Stimulated activated CD4-positive, alpha-beta T cell treated with anti-CD3 and anti-CD28 coated beads, Interleukin-4, amount 100 ng/mL, for 4 hours (primary cell): Measurements from ENCODE around the gene RPL22.

ENCODE experiments used
- DNase-seq, 2 experiments: peaks; one replicate each; pipeline ENCODE4 v3.0.0-alpha.2; 2020

The RPL22 gene

DNA sequence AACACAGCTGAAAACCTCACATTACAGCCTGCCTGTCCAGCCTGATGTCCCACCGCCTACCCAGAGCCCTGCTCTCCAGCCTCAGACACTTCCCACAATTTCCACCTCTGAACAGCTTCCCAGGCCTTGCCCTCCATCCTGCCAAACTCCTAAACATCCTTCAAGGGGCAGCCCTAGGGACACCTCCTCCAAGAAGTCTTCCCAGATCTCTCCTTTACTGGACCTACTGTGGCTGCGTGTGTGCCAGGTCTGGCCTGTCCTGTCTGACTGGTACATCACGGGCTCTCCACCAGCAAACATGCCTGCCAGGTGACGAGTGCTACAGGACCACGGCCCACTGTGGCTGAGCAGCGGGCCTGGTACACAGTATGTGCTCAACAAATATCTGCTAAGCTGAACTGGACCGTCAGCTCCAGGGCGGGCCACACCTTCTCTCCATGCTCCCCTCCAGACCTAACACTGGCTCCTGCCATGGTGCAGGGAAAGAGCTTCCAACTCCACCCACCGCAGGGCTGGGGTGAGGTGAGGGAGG, 48.0 kb downstream of the RPL22 start:
- no peak for DNase-seq

DNA sequence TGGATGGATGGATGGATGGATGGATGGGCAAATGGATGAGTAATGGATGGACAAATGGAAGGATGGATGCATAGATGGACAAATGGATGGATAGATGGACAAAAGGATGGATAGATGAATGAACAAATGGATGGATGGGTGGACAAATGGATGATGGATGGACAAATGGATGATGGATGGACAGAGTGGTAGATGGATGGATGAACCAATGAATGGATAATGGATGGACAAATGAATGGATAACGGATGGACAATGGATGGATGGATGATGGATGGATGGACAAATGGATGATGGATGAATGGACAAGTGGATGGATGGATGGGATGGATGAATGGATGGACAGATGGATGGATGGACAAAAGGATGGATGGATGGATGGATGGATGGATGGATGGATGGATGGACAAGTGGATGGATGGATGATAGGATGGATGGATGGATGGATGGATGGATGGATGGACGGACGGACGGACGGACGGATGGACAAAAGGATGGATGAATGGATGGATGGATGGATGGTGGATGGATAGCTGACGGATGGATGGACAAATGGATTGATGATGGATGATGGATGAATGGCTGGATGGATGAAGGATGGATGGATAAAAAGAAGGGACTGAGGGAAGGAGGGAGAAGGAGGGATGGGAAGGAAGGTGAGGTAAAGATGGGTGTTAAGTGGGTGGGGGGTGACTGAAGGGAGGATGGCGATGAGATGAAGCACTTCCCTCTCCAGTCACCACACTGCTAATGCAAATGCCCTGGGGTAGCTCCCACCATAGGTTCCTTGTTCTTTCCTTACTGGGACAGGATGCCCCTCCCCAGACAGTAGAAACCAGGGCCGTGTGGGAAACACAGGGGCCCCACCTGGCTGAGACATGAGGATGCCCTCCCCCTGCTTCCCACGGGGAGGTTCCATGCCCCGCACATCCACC, 49.1 kb downstream of the RPL22 start:
- DNase-seq = no peak

DNA sequence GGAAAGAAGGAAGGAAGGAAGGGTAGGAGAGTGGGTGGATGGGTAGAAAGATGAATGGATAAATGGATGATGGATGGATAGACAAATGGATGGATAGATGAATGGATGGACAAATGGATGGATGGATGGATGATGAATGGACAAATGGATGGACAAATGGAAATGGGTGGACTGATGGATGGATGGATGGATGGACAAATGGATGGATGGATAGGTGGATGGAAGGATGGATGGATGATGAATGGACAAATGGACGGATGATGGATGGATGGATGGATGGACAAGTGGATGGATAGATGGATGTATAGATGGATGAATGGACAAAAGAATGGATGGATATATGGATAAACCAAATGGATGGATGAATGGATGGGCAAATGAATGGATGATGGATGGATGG, 49.8 kb downstream of the RPL22 start:
- no peak for DNase-seq

DNA sequence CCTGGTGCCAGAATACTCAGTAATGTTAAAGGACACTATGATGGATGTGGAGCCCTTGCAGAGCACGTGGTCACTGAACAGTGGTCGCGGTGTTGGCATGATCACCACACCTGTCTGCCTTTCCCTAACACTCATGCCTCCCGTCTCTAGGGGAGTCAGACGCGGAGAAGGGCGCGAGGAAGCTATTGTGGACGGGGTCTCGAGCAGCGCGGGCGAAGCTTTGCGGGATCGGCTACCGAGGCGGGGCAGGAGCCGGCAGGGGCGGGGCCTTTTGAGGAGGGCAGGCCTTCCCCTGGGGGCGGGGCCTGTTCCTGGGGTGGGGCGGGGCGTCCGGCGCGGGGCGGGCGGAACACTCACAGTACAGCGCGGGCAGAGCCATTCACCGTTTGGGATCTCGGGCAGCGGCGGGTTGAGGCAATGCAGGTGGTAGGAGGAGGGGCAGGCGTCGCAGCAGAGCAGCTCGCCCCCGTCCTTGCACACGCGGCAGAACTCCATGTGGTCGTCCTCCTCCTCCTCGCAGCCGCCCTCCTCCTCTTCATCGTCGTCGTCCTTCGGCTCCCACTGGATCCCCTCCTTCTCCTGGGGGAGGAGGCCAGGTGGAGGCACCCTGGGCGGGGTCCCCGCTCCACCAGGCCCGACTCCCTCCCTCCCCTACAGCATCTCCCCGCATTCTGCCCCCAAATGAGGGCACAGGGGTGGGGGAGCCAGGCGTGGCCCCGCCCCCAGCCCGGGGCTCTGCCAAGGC, 50.7 kb downstream of the RPL22 start:
- peak; percentile 68 to 77 for DNase-seq

DNA sequence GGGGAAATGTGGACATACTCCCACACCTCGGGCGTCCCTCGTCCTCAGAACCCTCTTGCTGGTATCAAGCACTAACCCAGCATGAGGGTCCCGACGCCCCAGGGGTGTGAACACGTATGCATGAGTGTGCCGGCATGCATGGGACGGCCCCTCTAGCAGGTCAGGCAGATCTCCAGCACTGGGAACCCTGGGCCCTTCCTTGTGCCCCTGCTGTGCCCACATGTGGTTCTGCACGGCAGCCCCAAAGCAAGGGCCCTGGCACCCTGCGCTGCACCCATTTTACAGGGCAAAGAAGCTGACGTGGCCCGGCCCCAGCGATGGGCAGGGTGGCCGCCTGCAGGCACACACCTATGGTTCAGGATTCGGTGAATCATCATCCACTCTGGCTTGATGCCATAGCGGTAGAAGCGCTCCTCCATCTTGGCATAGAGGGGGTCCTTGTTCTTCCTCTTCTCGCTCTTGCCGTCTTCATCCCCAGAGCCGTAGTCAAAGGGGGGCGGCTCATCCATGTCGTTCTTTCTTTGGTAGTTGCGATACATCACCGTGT, 53.5 kb downstream of the RPL22 start:
- no peak for DNase-seq

DNA sequence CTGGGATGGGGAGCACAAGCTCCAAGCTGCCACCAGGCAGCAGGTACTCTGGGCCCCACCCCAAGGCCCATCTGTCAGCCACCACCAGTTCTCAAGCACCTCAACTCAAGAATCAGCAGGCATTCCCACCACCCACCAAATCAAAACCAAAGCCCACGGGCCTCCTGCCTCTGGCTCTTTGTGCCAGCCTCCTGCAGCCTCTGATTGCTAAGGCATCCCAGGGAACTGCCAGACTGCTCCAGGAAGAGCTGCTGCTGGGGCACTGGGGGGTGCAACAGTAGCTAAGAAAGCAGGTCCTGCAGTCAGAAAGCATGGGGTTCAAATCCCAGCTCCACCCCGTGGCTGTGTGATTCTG, 54.0 kb downstream of the RPL22 start:
- DNase-seq = no peak

DNA sequence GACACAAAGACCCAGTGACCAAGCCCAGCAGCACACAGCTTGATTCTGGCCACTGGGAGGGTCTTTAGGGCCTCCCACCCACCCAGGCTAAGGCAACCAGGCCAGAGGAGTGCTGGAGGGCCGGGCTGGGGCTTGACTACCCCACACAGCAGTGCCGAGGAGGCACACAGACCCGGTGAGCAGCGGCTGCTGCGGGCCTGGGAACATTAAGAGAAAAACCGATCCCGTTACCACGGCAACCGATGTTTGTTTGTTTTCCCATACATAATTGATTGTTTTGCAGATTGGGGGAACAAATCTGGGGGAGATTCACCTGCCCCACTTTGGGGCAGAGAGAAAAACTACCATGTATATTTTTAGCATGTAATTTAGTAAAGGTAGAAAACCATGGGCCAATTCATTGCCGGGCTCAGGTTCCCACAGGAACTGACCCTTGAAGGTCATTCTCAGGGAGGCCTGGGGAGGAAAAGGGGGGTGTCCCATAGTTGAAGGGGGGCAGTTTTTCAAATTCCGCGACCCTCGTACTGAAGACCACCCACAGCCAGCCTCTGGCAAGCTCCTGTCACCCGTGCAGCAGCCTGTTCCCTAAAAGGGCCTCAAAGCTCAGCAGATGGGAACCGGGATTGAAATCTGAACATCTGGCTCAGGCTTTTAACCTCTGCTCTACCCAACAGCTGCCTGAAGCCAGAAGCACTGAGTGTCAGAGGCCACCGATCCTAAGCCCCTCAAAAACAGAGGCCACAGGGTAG, 54.6 kb downstream of the RPL22 start:
- DNase-seq = no peak

DNA sequence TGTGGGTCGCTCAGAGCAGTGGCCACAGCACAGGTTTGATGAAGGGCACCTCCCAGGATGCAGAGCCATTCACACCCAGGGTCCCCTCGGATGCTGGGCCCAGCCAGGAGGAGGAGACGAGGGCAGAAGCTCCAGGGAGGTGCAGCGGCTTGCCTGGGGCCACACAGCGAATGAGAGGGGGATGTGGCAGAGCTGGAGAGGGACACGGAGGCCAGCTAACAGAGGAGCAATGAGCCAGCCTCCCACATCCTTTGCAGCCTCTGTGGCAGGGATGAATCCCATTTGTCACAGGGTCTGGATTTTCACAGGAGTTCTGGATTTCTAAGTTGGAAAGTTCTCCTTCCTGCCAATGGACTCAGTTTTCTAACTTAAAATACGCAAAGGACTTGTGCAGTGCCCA, 55.2 kb downstream of the RPL22 start:
- DNase-seq = no peak

DNA sequence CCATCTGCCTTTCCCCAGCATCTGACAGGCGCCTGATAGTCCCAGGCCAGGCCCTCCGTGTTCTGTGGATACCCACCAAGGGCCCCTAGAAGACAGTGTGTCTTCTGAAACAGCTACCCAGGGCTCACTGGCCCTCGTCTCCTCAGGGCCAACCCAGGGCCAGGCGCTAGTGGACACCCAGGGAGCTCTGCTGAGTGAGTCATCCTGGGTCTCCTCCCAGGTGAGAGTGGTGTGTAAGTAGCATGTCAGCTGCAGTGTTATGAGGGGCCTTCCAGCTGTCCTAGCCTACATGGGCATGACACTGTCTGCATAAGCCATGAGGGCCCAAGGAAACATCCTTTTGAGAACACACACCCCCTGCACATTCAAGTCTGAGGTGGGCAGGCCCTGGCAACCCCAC, 56.0 kb downstream of the RPL22 start:
- DNase-seq = no peak

DNA sequence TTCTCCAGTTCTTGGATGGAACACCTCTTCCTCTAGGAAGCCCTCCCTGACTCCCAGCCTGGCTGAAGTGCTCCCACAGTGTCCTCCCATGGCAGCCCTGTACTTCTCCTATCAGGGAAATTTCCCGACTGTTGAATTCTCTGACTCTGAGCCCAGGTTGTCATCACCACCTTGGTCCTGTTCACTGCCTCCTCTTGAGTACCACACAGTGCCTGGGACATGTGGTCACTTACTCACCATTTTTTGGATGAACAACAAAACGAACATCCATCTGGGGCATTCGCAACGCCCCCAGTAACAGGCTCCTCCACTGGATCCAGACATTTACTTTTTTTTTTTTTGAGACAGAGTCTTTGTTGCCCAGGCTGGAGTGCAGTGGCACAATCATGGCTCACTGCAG, 56.7 kb downstream of the RPL22 start:
- no peak for DNase-seq

DNA sequence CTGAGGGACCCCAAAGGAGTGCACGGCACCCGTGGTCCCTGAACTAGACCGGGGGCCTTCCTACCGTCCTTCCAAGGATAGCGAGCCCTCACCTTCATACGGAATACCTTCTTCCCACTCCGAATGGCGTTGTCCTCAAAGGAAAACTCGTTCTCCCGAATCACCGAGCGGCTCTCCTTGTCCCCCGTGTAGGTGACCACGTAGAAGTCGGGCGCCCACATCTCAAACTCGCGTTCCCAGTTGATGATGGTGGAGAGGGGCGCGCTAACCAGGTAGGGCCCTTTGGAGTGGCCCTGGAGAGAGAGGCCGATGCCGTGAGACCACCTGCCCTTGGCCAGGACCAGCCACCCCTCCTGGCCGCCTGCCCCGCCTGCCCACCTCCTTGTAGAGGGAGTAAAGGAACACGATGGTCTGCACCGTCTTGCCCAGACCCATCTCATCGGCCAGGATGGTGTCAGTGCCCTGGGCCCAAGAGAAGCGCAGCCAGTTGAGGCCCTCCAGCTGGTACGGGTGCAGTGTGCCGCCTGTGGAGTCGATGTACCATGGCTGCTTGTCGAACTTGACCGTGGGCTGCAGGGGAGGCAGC, 57.3 kb downstream of the RPL22 start:
- no peak for DNase-seq

DNA sequence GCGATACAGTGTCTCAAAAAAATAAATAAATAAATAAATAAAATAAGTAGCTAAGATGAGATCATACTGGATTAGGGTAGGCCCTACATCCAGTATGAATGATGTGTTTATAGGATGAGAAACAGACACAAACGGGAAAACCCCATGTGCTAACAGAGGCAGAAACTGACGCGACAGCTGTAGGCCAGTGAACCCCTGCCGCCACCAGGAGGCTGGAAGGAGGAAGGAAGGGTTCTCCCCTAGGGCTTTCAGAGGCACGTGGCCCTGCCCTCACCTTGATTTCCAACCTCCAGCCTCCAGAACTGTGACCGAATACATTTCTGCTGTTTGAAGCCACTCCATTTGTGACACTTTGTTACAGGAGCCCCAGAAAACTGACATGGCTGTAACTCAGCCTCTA, 57.8 kb downstream of the RPL22 start:
- DNase-seq = no peak

DNA sequence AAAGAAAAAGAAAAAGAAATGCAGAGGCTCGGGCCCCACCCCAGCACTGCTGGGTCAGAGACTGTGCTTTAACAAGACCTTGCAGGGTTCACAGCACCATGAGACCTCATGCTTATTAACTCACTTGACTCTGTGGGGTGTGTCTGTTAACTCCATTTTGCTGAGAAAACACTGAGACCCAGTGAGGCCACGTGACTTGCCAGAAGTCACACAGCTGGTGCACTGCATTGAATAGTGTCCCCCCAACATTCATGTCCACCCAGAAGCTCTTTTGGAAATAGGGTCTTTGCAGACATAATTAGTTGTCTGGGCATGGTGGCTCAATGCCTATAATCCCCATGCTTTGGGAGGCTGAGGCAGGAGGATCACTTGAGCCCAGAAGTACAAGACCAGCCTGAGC, 59.0 kb downstream of the RPL22 start:
- DNase-seq = no peak

DNA sequence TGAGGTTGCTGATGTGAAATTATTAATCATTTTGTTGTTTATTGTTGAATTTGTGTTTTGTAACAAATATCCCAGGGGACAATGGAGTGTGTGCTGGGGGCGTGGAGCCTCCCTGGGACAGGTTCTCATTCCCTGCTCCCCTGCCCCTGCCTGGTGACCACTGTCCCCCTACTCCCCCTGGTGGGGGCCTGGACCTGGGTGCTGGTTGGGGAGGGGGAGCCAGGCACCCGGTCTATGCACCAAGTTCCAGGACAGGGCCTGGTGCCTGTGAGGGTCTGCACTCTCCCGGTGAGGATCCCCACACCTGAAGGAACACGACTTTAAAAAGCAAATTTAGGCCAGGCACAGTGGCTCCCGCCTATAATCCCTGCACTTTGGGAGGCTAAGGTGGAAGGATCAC, 61.6 kb downstream of the RPL22 start:
- DNase-seq = no peak

DNA sequence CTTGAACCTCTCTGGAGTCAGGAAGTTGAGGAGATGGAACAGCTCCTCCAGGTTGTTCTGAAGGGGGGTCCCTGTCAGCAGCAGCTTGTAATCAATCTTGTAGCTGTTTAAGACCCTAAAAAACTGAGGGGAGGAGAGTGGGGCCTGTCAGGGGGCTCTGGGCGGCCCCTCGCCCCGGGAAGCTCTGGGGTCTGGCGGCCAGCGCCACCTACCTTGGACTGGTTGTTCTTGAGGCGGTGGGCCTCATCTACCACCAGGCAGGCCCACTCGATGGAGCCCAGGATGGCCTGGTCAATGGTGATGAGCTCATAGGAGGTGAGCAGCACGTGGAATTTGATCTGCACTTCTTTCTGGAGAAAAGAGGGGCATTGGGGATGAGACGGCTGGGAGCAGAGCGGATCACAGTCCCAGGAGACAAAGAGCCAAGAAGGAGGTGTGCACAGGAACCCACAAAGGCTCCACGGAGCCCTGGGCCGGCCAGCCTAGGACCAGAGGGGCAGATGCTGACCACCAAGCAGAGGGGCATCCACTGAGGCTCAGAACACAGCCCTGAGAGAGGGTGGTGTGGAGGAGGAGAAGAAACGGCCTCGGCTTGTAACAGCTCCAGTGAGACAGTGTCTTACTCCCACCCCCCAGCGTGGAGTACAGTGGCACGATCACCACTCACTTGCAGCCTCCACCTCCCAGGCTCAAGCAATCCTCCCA, 62.7 kb downstream of the RPL22 start:
- no peak for DNase-seq
